ENCODE data around the gene CIZ1. TPM values are rescaled to one million over a fixed set of nuclear protein-coding genes. Genes with fewer than 3 reads are reported as not detected.
A peak's percentile ranks its signal among the peaks of the same experiment; 100 is the strongest.

CIZ1 gene
- total and polyA plus RNA-seq, 9 of the 15 experiments (the other 6 are each of a cell fraction or from before 2014, with no cell fraction given) = 6.6 to 329 (median 87.8) TPM

- H3K4me2 ChIP-seq (ENCODE audit: insufficient read depth, low read length) = no peak overlapping the region
Observed at GRCh38 chr9:128167209-128167608, 24.2 kb downstream of the CIZ1 start.

More at GRCh38 chr9:128167209-128167608, 24.2 kb downstream of the CIZ1 start:
- DNase-seq (ENCODE audit: extremely low read depth in 1 of 4, low spot score in 3 of 4) (no peak), ATAC-seq (no peak), FAIRE-seq (no peak)
- no peaks in the 10 kb centered on the region for H3K9me3 ChIP-seq (replicated peaks; ENCODE audit: control insufficient read depth, insufficient read depth, low read depth, low read length)
- peaks cover 82% of the 10 kb centered on the region for H3K36me3 ChIP-seq (ENCODE audit: control insufficient read depth, insufficient read depth, low read length)
- H3K4me3 ChIP-seq = no peak overlapping the region
- H3K79me2 ChIP-seq (ENCODE audit: control insufficient read depth, insufficient read depth, low read length) = peaks cover 5% of the 10 kb centered on the region; the same call in 1 of the 3 replicates
- in situ Hi-C loops (cut with MboI) (no loop called here), intact Hi-C loops (cut with micrococcal nuclease) (no loop called here)
- H3K9me1 ChIP-seq (ENCODE audit: control insufficient read depth, insufficient read depth, low read length) = no peaks in the 10 kb centered on the region
- H3K4me1 ChIP-seq (replicated peaks in 1 of 2; ENCODE audit: control insufficient read depth in 2 of 2, insufficient read depth in 2 of 2, low read length in 2 of 2) = peaks cover 0 to 23% of the 10 kb centered on the region in 2 experiments; a peak in 3 of 5 replicates
- 97% methylated on average over 4 of the region's 4 CpGs for WGBS (ENCODE audit: insufficient coverage, low coverage, missing lambda C conversion rate)
- H3K27ac ChIP-seq (ENCODE audit: extremely low read depth, low read depth, low read length) = no peak overlapping the region
- no peaks in the 10 kb centered on the region for H3K27me3 ChIP-seq (ENCODE audit: control insufficient read depth in 2 of 2, insufficient read depth in 2 of 2, low read length in 2 of 2)
- POLR2A ChIA-PET = interaction anchor here (0.6 to 11.0 kb wide), 8 partner anchors 8 to 735 kb away, joined by 3 to 155 read pairs (median 4); no protein-coding TSS in a partner anchor
- TF ChIP-seq TEAD4 (IDR thresholded peaks at IDR 0.05; ENCODE audit: low read length) (no peak), TEAD4 (CRISPR knock-in tag; IDR thresholded peaks at IDR 0.05; ENCODE audit: borderline replicate concordance) (no peak), SIRT6 (IDR thresholded peaks at IDR 0.05; ENCODE audit: low read depth, low read length) (no peak), EP400 (IDR thresholded peaks at IDR 0.05) (no peak), ZNF280A (IDR thresholded peaks at IDR 0.05; ENCODE audit: low read depth, partially characterized antibody) (no peak), TBL1XR1 (IDR thresholded peaks at IDR 0.05; ENCODE audit: low read length in 2 of 2) (no peak), ZNF436 (CRISPR knock-in tag; IDR thresholded peaks at IDR 0.05) (peak; percentile 69), HMG20B (CRISPR knock-in tag; IDR thresholded peaks at IDR 0.05) (no peak), ZFP36 (IDR thresholded peaks at IDR 0.05; ENCODE audit: low read depth, low read length, partially characterized antibody) (peak; percentile 97), TAF1 (IDR thresholded peaks at IDR 0.05; ENCODE audit: control insufficient read depth, extremely low read depth, insufficient read depth, low read length, severe bottlenecking) (no peak), BCOR (IDR thresholded peaks at IDR 0.05) (0 out of 2 replicates have a peak, but pooled peaks have one; percentile 40), E4F1 (CRISPR knock-in tag; IDR thresholded peaks at IDR 0.05; ENCODE audit: borderline replicate concordance) (no peak), ATF6 (CRISPR knock-in tag; IDR thresholded peaks at IDR 0.05) (no peak), ETV6 (IDR thresholded peaks at IDR 0.05; ENCODE audit: borderline replicate concordance in 1 of 2, low read depth in 2 of 2, low read length in 1 of 2) (no peak), ETV6 (CRISPR knock-in tag; IDR thresholded peaks at IDR 0.05; ENCODE audit: borderline replicate concordance) (no peak)
- CTCF ChIA-PET (ENCODE audit: low intra/inter-chr PET ratio) = no interaction called here
- peaks cover 20% of the 10 kb centered on the region; the same call in 1 of the 2 replicates for H4K20me1 ChIP-seq (replicated peaks; ENCODE audit: control insufficient read depth, insufficient read depth, low read length)
- H2AFZ ChIP-seq (ENCODE audit: low read depth, low read length) = no peak overlapping the region
- no TSS peak for BruUV-seq (replicated peaks)
- H3K9ac ChIP-seq (ENCODE audit: insufficient read depth in 1 of 2, low read depth in 2 of 2, low read length in 2 of 2) = peak overlapping the region in 1 of 2 experiments; percentile 2; a peak in 1 of 4 replicates

Measured in K562 (cell line).